ENCODE data around the gene MAP7.

DNA sequence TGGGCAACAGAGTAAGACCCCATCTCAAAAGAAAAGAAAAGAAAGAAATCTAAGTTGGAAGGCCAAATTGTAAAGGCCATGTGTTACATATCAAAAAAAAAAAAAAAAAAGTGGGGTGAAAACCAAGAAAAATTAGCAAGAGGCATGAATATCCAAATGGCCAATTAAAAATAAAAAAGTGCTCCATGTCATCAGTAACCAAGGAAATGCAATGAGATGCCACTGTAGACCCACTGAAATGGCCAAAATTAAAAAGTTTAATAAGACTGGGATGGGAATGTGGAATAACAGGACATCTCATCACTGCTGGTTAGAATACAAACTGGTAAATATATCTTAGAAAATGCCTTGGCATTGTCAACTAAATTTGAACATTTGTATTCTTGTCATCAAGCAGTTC is 230.5 kb downstream of the MAP7 start:
- TF ChIP-seq, protein P1, sequence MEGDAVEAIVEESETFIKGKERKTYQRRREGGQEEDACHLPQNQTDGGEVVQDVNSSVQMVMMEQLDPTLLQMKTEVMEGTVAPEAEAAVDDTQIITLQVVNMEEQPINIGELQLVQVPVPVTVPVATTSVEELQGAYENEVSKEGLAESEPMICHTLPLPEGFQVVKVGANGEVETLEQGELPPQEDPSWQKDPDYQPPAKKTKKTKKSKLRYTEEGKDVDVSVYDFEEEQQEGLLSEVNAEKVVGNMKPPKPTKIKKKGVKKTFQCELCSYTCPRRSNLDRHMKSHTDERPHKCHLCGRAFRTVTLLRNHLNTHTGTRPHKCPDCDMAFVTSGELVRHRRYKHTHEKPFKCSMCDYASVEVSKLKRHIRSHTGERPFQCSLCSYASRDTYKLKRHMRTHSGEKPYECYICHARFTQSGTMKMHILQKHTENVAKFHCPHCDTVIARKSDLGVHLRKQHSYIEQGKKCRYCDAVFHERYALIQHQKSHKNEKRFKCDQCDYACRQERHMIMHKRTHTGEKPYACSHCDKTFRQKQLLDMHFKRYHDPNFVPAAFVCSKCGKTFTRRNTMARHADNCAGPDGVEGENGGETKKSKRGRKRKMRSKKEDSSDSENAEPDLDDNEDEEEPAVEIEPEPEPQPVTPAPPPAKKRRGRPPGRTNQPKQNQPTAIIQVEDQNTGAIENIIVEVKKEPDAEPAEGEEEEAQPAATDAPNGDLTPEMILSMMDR (IDR thresholded peaks at IDR 0.05): no peak
- TF ChIP-seq POLR2A (IDR thresholded peaks at IDR 0.05): no peak

Measured in Peyer's patch (tissue), 4 donors.